ENCODE results near the gene ANXA2R. TPM values are rescaled to one million over a fixed set of nuclear protein-coding genes. Genes with fewer than 3 reads are reported as not detected.
A peak's percentile ranks its signal among the peaks of the same experiment; 100 is the strongest.
"Not testable (repeated sequence)": the region's sequence is repeated elsewhere in the genome, so short reads cannot be mapped to it uniquely, and the experiment has no call there.

The ANXA2R gene
- total and polyA plus RNA-seq, 12 donors: 0.42 to 3.4 (median 1.0) TPM

DNA sequence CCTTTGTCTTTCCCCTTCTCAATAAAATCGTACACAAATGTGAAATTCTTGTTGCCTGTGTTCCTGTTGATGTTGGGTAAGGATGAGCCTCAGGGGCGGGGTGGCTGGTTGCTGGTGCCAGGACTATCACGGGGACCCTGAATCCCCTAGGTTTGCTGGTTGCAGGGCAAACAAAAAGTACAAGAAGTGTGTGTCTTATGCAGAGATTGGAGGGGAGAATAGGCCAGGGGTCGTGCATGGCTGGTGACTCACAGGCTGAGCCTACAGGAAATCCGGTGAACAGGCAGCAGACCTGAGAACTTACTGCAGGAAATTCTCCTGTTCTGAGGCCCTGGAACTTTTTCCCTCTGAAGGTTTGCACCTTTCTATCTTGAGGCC lies 5.5 kb downstream of the ANXA2R start:
- H3K4me3 ChIP-seq: peak overlapping the region in 6 of 10 donors; percentile 25 to 48 (median 42)
- no peak for TF ChIP-seq CTCF (IDR thresholded peaks at IDR 0.05)
- 32 to 41% methylated on average over 5 of the region's 5 CpGs for WGBS, 2 donors
- peaks cover 0 to 67% (median 37%) of the 10 kb centered on the region in 7 donors for H3K27me3 ChIP-seq
- H3K36me3 ChIP-seq: no peaks in the 10 kb centered on the region
- peak overlapping the region in 9 of 10 donors; percentile 16 to 82 (median 62) for H3K27ac ChIP-seq
- intact Hi-C loops (cut with DNase I): loop anchor here in 1 of 10 donors (2.0 kb wide), 1 partner anchor 14 kb away; no protein-coding TSS in a partner anchor
- DNase-seq: no peak
- no peaks in the 10 kb centered on the region for H3K9me3 ChIP-seq
- ATAC-seq: peak in 2 of 8 donors; percentile 25 to 28
- H3K4me1 ChIP-seq: peaks cover 0 to 43% (median 18%) of the 10 kb centered on the region in 9 donors

GRCh38 chr5:43033841-43034590 lies 6.1 kb downstream of the ANXA2R start:
- Histone ChIP-seq H3K4me1 (peaks cover 0 to 41% (median 18%) of the 10 kb centered on the region in 9 donors), H3K27me3 (peaks cover 0 to 62% (median 34%) of the 10 kb centered on the region in 7 donors), H3K9me3 (no peaks in the 10 kb centered on the region), H3K4me3 (peak overlapping the region; percentile 7 to 48 (median 30)), H3K27ac (peak overlapping the region; percentile 16 to 82 (median 62)), H3K36me3 (no peaks in the 10 kb centered on the region)
- intact Hi-C loops (cut with DNase I): loop anchor here in 1 of 10 donors (2.0 kb wide), 1 partner anchor 13 kb away; no protein-coding TSS in a partner anchor
- 22 to 33% methylated on average over 41 of the region's 41 CpGs for WGBS, 2 donors
- peak in 6 of 8 donors; percentile 7 to 40 (median 27) for ATAC-seq
- no peak for TF ChIP-seq CTCF (IDR thresholded peaks at IDR 0.05)
- no peak for DNase-seq

GRCh38 chr5:43027054-43027785 lies 12.9 kb downstream of the ANXA2R start:
- DNase-seq: no peak

GRCh38 chr5:43025184-43025950 lies 14.8 kb downstream of the ANXA2R start:
- intact Hi-C loops (cut with DNase I); H3K27ac ChIP-seq; H3K4me1 ChIP-seq; ATAC-seq; H3K36me3 ChIP-seq; H3K9me3 ChIP-seq; H3K4me3 ChIP-seq; DNase-seq: not testable (repeated sequence)
- 47 to 53% methylated on average over 24 to 25 of the region's 25 CpGs for WGBS, 2 donors
- peaks cover 0 to 58% (median 38%) of the 10 kb centered on the region in 7 donors for H3K27me3 ChIP-seq

More at GRCh38 chr5:43027054-43027785, 12.9 kb downstream of the ANXA2R start:
- Histone ChIP-seq H3K9me3 (no peaks in the 10 kb centered on the region), H3K4me1 (peaks cover 0 to 3% (median 0%) of the 10 kb centered on the region in 9 donors), H3K27ac (no peak overlapping the region), H3K27me3 (peaks cover 0 to 39% (median 24%) of the 10 kb centered on the region in 7 donors), H3K36me3 (no peaks in the 10 kb centered on the region), H3K4me3 (no peak overlapping the region)
- intact Hi-C loops (cut with DNase I): no loop called here
- WGBS, 2 donors: 73 to 79% methylated on average over 7 of the region's 7 CpGs
- ATAC-seq: no peak
- no peak for TF ChIP-seq CTCF (IDR thresholded peaks at IDR 0.05)

Measured in heart right ventricle (tissue), 16 donors.